ENCODE measurements around the gene ZNF280A. TPM values are rescaled to one million over a fixed set of nuclear protein-coding genes. Genes with fewer than 3 reads are reported as not detected.

ZNF280A gene, protein sequence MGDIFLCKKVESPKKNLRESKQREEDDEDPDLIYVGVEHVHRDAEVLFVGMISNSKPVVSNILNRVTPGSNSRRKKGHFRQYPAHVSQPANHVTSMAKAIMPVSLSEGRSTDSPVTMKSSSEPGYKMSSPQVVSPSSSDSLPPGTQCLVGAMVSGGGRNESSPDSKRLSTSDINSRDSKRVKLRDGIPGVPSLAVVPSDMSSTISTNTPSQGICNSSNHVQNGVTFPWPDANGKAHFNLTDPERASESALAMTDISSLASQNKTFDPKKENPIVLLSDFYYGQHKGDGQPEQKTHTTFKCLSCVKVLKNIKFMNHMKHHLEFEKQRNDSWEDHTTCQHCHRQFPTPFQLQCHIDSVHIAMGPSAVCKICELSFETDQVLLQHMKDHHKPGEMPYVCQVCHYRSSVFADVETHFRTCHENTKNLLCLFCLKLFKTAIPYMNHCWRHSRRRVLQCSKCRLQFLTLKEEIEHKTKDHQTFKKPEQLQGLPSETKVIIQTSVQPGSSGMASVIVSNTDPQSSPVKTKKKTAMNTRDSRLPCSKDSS
- total RNA-seq = not detected
- polyA plus RNA-seq = not detected

DNA sequence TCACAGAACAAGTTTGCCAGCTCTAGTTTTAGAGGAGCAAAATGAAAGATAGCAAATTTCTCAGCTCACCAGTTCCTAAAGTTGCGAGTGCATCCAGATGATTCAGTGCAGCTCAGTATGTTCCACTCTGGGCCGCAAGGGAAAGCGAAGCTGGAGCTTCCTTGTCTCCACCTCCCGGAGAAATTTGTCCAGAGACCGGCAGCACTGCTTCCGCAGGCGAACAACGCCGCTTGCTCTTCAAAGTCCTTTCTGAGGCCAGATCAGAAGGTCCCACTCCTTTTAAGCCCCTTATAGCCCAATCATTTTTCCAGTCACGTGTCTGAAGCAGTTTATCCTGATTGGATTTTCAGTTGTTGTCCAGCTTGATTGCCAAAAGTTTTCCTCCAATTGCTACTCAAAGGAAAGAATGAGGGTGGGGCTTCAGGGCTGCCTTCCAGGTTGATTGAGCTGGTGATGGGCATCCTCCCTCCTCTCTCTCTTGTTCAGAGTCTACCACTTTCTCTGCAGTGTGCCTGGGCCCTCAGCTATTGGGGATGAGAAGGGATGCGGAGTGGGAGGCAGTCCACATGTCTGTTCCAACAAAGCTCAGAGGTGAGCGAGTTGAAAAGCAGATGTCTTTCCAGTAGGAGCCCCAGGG, at the start of gene ZNF280A:
ZNF280A (minus strand) TSS at position 251 of the 637 bp plus-strand sequence. CDS start 4,640 bp downstream, outside the sequence.
- no peak within 1 kb of the TSS for H3K4me3 ChIP-seq (ENCODE audit: low read length in 2 of 2)
- no peak within 1 kb of the TSS for H3K27ac ChIP-seq (ENCODE audit: low read depth, low read length)
- no peak within 1 kb of the TSS for H3K4me3 Mint-ChIP-seq
- H3K36me3 ChIP-seq (ENCODE audit: insufficient read depth, low read length) = no peaks in the 10 kb centered on the region
- peaks cover 0 to 4% (median 0%) of the 10 kb centered on the region in 4 donors for H3K4me1 Mint-ChIP-seq
- DNase-seq = no peak
- peaks cover 15% of the 10 kb centered on the region for H3K4me1 ChIP-seq (ENCODE audit: insufficient read depth, low read length)
- peaks cover 11 to 23% of the 10 kb centered on the region in 2 donors for H3K27me3 Mint-ChIP-seq
- H3K9me3 ChIP-seq (ENCODE audit: control insufficient read depth in 1 of 2, low read length in 2 of 2) = no peaks in the 10 kb centered on the region
- no peaks in the 10 kb centered on the region for H3K27me3 ChIP-seq (ENCODE audit: insufficient read depth, low read length)
- CTCF ChIA-PET (ENCODE audit: partially characterized antibody) = interaction anchor here (2.4 kb wide), 1 partner anchor 11 kb away, joined by 9 read pairs; the partner anchor contains the start of gene ZNF280B
- peaks cover 0 to 2% (median 0%) of the 10 kb centered on the region in 8 donors for H3K9me3 Mint-ChIP-seq
- peak within 1 kb of the TSS in 1 of 7 donors; percentile 29 for H3K27ac Mint-ChIP-seq
- POLR2A ChIA-PET (ENCODE audit: partially characterized antibody) = no interaction called here
- no peaks in the 10 kb centered on the region for H3K36me3 Mint-ChIP-seq
- intact Hi-C loops (cut with micrococcal nuclease) = no loop called here

- H3K4me1 Mint-ChIP-seq = no peaks in the 10 kb centered on the region
- H3K27ac Mint-ChIP-seq = no peak overlapping the region
- no peak for DNase-seq
- no peaks in the 10 kb centered on the region for H3K9me3 ChIP-seq (ENCODE audit: control insufficient read depth in 1 of 2, low read length in 2 of 2)
- H3K36me3 Mint-ChIP-seq = no peaks in the 10 kb centered on the region
- no peak overlapping the region for H3K27ac ChIP-seq (ENCODE audit: low read depth, low read length)
- no peaks in the 10 kb centered on the region for H3K36me3 ChIP-seq (ENCODE audit: insufficient read depth, low read length)
- no peak overlapping the region for H3K4me3 Mint-ChIP-seq
- no peak overlapping the region for H3K4me3 ChIP-seq (ENCODE audit: low read length in 2 of 2)
- intact Hi-C loops (cut with micrococcal nuclease) = no loop called here
- peaks cover 12 to 35% of the 10 kb centered on the region in 2 donors for H3K27me3 Mint-ChIP-seq
- ChIA-PET CTCF (ENCODE audit: partially characterized antibody) (no interaction called here), POLR2A (ENCODE audit: partially characterized antibody) (no interaction called here)
- H3K9me3 Mint-ChIP-seq = peaks cover 0 to 4% (median 0%) of the 10 kb centered on the region in 8 donors
- no peaks in the 10 kb centered on the region for H3K27me3 ChIP-seq (ENCODE audit: insufficient read depth, low read length)
- no peaks in the 10 kb centered on the region for H3K4me1 ChIP-seq (ENCODE audit: insufficient read depth, low read length)
These were observed 49.1 kb upstream of the ZNF280A start for GRCh38 chr22:22569218-22569617.

DNA sequence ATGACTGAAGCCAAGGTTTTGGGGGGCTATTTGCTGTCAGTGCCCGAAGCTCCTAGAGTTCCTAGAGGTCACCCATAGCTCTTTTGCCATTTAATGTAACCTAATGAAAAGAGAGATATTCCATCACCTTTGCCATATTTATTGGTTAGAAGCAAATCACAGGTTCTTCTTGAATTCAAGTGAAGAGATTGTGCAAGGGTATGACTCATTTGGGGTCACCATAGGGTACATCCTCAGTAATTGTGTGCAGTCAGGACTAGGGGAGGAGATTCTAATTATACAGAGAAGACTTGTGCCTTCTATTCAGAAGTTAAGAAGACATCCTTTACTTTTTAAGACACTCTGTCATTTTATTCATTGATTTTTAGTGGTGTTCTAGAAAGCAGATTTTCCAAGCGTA, 45.9 kb upstream of the ZNF280A start:
- Histone ChIP-seq H3K4me1 (ENCODE audit: insufficient read depth, low read length) (no peaks in the 10 kb centered on the region), H3K27ac (ENCODE audit: low read depth, low read length) (no peak overlapping the region), H3K36me3 (ENCODE audit: insufficient read depth, low read length) (no peaks in the 10 kb centered on the region), H3K27me3 (ENCODE audit: insufficient read depth, low read length) (no peaks in the 10 kb centered on the region), H3K4me3 (ENCODE audit: low read length in 2 of 2) (no peak overlapping the region), H3K9me3 (ENCODE audit: control insufficient read depth in 1 of 2, low read length in 2 of 2) (no peaks in the 10 kb centered on the region)
- DNase-seq = no peak
- no peaks in the 10 kb centered on the region for H3K36me3 Mint-ChIP-seq
- H3K27ac Mint-ChIP-seq = no peak overlapping the region
- POLR2A ChIA-PET (ENCODE audit: partially characterized antibody) = no interaction called here
- peaks cover 0 to 4% (median 0%) of the 10 kb centered on the region in 8 donors for H3K9me3 Mint-ChIP-seq
- peaks cover 11 to 28% of the 10 kb centered on the region in 2 donors for H3K27me3 Mint-ChIP-seq
- H3K4me1 Mint-ChIP-seq = no peaks in the 10 kb centered on the region
- no peak overlapping the region for H3K4me3 Mint-ChIP-seq
- CTCF ChIA-PET (ENCODE audit: partially characterized antibody) = no interaction called here
- intact Hi-C loops (cut with micrococcal nuclease) = no loop called here

- H3K27ac Mint-ChIP-seq = peak within 1 kb of the TSS in 1 of 7 donors; percentile 46
- ChIA-PET CTCF (ENCODE audit: partially characterized antibody) (interaction anchor here (1.4 kb wide), 1 partner anchor 51 kb away, joined by 3 read pairs; the partner anchor contains the start of gene ZNF280B), POLR2A (ENCODE audit: partially characterized antibody) (no interaction called here)
- Histone ChIP-seq H3K4me1 (ENCODE audit: insufficient read depth, low read length) (peaks cover 3% of the 10 kb centered on the region), H3K36me3 (ENCODE audit: insufficient read depth, low read length) (no peaks in the 10 kb centered on the region), H3K27me3 (ENCODE audit: insufficient read depth, low read length) (no peaks in the 10 kb centered on the region), H3K4me3 (ENCODE audit: low read length in 2 of 2) (no peak within 1 kb of the TSS), H3K9me3 (ENCODE audit: control insufficient read depth in 1 of 2, low read length in 2 of 2) (no peaks in the 10 kb centered on the region), H3K27ac (ENCODE audit: low read depth, low read length) (no peak within 1 kb of the TSS)
- peaks cover 0 to 5% (median 3%) of the 10 kb centered on the region in 4 donors for H3K4me1 Mint-ChIP-seq
- H3K27me3 Mint-ChIP-seq = peaks cover 0 to 2% of the 10 kb centered on the region in 2 donors
- DNase-seq = peak; percentile 47 to 71 (median 55)
- no peaks in the 10 kb centered on the region for H3K9me3 Mint-ChIP-seq
- H3K36me3 Mint-ChIP-seq = no peaks in the 10 kb centered on the region
- intact Hi-C loops (cut with micrococcal nuclease) = no loop called here
- H3K4me3 Mint-ChIP-seq = no peak within 1 kb of the TSS
These were observed 39.0 kb upstream of the ZNF280A start, which contains the start of gene PRAME for GRCh38 chr22:22558972-22559603. TSS of gene PRAME (minus strand) at chr22:22559265. CDS start at chr22:22556832, 2,433 bp downstream.

DNA sequence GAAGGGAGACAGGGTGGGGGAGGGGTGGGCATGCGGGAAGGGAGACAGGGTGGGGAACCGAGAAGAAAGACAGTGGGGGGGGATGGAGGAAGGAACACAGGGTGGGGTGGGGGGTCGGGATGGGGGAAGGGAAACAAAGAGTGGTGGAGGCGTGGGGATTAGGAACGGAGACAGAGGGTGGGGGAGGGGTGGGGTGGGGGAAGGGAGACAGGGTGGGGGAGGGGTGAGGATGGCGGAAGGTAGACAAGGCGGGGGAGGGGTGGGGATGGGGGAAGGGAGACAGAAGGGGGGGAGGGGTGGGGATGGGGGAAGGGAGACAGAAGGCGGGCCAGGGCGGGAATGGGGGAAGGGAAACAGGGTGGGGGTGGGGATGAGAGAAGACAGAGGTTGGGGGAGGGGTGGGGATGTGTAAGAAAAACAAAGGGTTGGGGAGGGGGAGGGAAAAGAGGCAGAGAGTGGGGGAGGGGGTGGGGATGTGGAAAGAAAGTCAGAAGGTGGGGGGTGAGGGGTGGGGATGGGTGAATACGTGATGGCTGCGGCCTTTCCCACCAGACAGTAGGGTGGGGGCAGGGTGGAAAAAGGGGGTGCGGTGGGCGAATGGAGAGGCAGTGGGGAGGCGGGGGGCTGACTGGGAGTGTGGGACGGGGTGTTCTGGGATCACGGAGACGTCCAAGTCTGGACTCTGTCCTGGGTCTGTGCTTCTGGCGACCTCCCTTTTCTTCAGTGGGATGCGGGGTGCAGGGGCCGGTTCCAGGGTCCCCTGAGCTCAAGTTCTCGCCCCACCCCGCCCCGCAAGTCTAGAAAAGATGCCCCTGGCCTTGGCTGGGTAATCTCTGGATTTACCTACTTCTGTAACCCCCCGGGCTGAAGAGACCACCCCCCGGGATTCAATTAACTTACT, 38.3 kb upstream of the ZNF280A start:
- Mint-ChIP-seq H3K4me1 (peaks cover 0 to 5% (median 3%) of the 10 kb centered on the region in 4 donors), H3K27ac (no peak overlapping the region), H3K9me3 (no peaks in the 10 kb centered on the region), H3K27me3 (peaks cover 0 to 2% of the 10 kb centered on the region in 2 donors), H3K36me3 (no peaks in the 10 kb centered on the region), H3K4me3 (no peak overlapping the region)
- no peaks in the 10 kb centered on the region for H3K27me3 ChIP-seq (ENCODE audit: insufficient read depth, low read length)
- H3K36me3 ChIP-seq (ENCODE audit: insufficient read depth, low read length) = no peaks in the 10 kb centered on the region
- DNase-seq = no peak
- intact Hi-C loops (cut with micrococcal nuclease) = no loop called here
- H3K4me3 ChIP-seq (ENCODE audit: low read length in 2 of 2) = no peak overlapping the region
- ChIA-PET POLR2A (ENCODE audit: partially characterized antibody) (no interaction called here), CTCF (ENCODE audit: partially characterized antibody) (interaction anchor here (1.4 kb wide), 1 partner anchor 50 kb away, joined by 3 read pairs; the partner anchor contains the start of gene ZNF280B)
- no peaks in the 10 kb centered on the region for H3K9me3 ChIP-seq (ENCODE audit: control insufficient read depth in 1 of 2, low read length in 2 of 2)
- H3K27ac ChIP-seq (ENCODE audit: low read depth, low read length) = no peak overlapping the region
- H3K4me1 ChIP-seq (ENCODE audit: insufficient read depth, low read length) = peaks cover 3% of the 10 kb centered on the region

DNA sequence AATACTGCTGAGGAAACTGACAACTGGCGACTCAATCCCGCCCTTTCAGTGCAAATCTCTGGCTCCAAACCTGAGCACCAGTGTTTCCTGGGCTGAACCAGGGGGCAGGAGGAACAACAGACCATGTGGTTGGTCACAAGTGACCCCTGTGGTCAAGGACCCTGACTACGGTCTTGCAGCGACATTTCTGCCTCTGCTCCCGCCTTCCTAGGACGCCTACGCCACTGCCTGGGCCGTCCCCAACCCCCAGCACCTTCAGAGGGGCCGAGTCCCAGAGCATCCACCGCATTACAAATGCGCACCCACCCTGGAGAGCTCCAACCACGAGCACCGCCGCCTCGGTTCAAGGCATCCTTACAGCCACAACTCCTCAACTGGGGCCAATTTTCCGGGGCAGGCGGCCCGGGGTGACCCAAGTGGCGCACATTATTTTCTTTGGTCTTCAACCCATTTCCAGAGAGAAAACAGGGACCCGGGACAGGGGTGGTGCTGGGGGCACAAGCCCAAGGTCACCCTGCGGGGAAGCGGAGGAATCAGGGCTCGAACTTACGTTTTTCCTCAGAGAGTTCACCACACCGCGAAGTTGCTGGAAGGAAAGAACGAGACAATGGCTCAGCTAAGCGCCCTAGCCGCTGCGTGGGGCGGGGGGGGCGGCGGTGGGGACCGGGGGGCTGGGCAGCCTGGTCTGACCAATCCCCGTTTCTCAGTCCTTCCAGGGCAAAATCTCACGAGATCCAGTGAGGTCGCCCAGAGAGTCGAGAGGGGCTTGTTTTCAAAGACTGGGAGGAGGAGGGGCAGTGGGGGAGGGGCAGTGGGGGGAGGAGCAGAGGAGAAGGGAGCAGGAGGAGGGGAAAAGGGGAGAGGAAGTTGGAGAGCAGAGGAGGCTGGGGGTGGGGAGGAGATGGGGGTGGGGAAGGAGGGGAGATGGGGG, 37.2 kb upstream of the ZNF280A start:
- H3K4me1 Mint-ChIP-seq = peaks cover 0 to 5% (median 3%) of the 10 kb centered on the region in 4 donors
- CTCF ChIA-PET (ENCODE audit: partially characterized antibody) = interaction anchor here (1.4 kb wide), 1 partner anchor 11 kb away, joined by 3 read pairs; no protein-coding TSS in a partner anchor
- Histone ChIP-seq H3K4me3 (ENCODE audit: low read length in 2 of 2) (no peak overlapping the region), H3K4me1 (ENCODE audit: insufficient read depth, low read length) (peaks cover 3% of the 10 kb centered on the region), H3K27me3 (ENCODE audit: insufficient read depth, low read length) (no peaks in the 10 kb centered on the region), H3K36me3 (ENCODE audit: insufficient read depth, low read length) (no peaks in the 10 kb centered on the region), H3K27ac (ENCODE audit: low read depth, low read length) (no peak overlapping the region), H3K9me3 (ENCODE audit: control insufficient read depth in 1 of 2, low read length in 2 of 2) (no peaks in the 10 kb centered on the region)
- H3K4me3 Mint-ChIP-seq = no peak overlapping the region
- no peak overlapping the region for H3K27ac Mint-ChIP-seq
- no peaks in the 10 kb centered on the region for H3K9me3 Mint-ChIP-seq
- POLR2A ChIA-PET (ENCODE audit: partially characterized antibody) = no interaction called here
- H3K27me3 Mint-ChIP-seq = no peaks in the 10 kb centered on the region
- no peak for DNase-seq
- no peaks in the 10 kb centered on the region for H3K36me3 Mint-ChIP-seq
- intact Hi-C loops (cut with micrococcal nuclease) = no loop called here
